ENCODE data around the gene MDFIC2.

DNA sequence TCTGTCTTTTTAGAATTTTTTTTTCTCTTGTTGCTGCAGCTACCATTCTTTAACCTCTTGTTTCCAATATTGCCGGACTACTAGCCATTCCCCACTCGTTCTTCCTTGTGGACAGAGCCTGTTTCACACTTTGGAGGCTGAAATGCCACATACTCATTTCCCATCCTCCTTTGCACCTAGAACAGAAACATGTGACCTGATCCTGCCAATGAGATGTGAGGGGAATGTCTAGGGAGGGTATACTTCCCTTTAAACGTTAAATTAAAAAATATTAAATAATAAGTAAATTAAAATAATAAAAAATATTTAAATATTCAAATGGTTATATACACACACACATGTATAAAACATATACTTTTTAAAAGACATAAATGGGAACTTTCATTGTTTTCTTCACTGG, 20.6 kb upstream of the MDFIC2 start:
- no peak for TF ChIP-seq YY1 (IDR thresholded peaks at IDR 0.05)
- no peak for TF ChIP-seq CTCF (IDR thresholded peaks at IDR 0.05; ENCODE audit: low read depth, low read length, missing input control)
- no peak for TF ChIP-seq HNF4G (IDR thresholded peaks at IDR 0.05)
- TF ChIP-seq, protein P1, sequence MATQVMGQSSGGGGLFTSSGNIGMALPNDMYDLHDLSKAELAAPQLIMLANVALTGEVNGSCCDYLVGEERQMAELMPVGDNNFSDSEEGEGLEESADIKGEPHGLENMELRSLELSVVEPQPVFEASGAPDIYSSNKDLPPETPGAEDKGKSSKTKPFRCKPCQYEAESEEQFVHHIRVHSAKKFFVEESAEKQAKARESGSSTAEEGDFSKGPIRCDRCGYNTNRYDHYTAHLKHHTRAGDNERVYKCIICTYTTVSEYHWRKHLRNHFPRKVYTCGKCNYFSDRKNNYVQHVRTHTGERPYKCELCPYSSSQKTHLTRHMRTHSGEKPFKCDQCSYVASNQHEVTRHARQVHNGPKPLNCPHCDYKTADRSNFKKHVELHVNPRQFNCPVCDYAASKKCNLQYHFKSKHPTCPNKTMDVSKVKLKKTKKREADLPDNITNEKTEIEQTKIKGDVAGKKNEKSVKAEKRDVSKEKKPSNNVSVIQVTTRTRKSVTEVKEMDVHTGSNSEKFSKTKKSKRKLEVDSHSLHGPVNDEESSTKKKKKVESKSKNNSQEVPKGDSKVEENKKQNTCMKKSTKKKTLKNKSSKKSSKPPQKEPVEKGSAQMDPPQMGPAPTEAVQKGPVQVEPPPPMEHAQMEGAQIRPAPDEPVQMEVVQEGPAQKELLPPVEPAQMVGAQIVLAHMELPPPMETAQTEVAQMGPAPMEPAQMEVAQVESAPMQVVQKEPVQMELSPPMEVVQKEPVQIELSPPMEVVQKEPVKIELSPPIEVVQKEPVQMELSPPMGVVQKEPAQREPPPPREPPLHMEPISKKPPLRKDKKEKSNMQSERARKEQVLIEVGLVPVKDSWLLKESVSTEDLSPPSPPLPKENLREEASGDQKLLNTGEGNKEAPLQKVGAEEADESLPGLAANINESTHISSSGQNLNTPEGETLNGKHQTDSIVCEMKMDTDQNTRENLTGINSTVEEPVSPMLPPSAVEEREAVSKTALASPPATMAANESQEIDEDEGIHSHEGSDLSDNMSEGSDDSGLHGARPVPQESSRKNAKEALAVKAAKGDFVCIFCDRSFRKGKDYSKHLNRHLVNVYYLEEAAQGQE (IDR thresholded peaks at IDR 0.05), result no peak
- TF ChIP-seq MAX (IDR thresholded peaks at IDR 0.05), result no peak
- TF ChIP-seq ATF3 (IDR thresholded peaks at IDR 0.05), result no peak
- TF ChIP-seq EGR1 (IDR thresholded peaks at IDR 0.05; ENCODE audit: low read depth in 2 of 2), result no peak
- TF ChIP-seq SP1 (IDR thresholded peaks at IDR 0.05), result no peak
- TF ChIP-seq TAF1 (conservative IDR thresholded peaks at IDR 0.05), result no peak
- TF ChIP-seq, protein P2, sequence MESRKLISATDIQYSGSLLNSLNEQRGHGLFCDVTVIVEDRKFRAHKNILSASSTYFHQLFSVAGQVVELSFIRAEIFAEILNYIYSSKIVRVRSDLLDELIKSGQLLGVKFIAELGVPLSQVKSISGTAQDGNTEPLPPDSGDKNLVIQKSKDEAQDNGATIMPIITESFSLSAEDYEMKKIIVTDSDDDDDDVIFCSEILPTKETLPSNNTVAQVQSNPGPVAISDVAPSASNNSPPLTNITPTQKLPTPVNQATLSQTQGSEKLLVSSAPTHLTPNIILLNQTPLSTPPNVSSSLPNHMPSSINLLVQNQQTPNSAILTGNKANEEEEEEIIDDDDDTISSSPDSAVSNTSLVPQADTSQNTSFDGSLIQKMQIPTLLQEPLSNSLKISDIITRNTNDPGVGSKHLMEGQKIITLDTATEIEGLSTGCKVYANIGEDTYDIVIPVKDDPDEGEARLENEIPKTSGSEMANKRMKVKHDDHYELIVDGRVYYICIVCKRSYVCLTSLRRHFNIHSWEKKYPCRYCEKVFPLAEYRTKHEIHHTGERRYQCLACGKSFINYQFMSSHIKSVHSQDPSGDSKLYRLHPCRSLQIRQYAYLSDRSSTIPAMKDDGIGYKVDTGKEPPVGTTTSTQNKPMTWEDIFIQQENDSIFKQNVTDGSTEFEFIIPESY (IDR thresholded peaks at IDR 0.05), result no peak
- no peak for TF ChIP-seq HNF4A (conservative IDR thresholded peaks at IDR 0.05)
- no peak for TF ChIP-seq JUND (IDR thresholded peaks at IDR 0.05)
- no peak for TF ChIP-seq GABPA (IDR thresholded peaks at IDR 0.05 in 1 of 2, conservative IDR thresholded peaks at IDR 0.05 in 1 of 2)
